H9 (cell line): ENCODE measurements around the gene RFX1. TPM values are rescaled to one million over a fixed set of nuclear protein-coding genes. Genes with fewer than 3 reads are reported as not detected.

Experiments used
- DNase-seq: peaks from one replicate; pipeline ENCODE4 v3.0.0-alpha.2; 2017
- H2AFZ ChIP-seq: one replicate; pipeline ENCODE4 v1.6.1; 2013; ENCODE audit warnings: mild to moderate bottlenecking, low read length, control low read depth, moderate library complexity
- H2AK5ac ChIP-seq: 2 replicates; pipeline ENCODE4 v1.6.1; 2013; ENCODE audit warnings: low read length, control low read depth, mixed read lengths; ENCODE audit not compliant: insufficient read length
- H2BK120ac ChIP-seq: one replicate; pipeline ENCODE4 v1.6.1; 2013; ENCODE audit warnings: low read depth, mild to moderate bottlenecking, low read length, control low read depth, inconsistent platforms; ENCODE audit not compliant: poor library complexity, severe bottlenecking
- H2BK12ac ChIP-seq: 2 replicates; pipeline ENCODE4 v1.6.1; 2013; ENCODE audit warnings: low read length, control low read depth, mixed read lengths, low read depth; ENCODE audit not compliant: insufficient read length
- H2BK15ac ChIP-seq: 2 replicates; pipeline ENCODE4 v1.6.1; 2013; ENCODE audit warnings: low read depth, low read length, control low read depth
- H2BK20ac ChIP-seq: one replicate; pipeline ENCODE4 v1.6.1; 2013; ENCODE audit warnings: low read depth, mild to moderate bottlenecking, low read length, control low read depth, inconsistent platforms; ENCODE audit not compliant: poor library complexity, severe bottlenecking
- H2BK5ac ChIP-seq: 2 replicates; pipeline ENCODE4 v1.6.1; 2013; ENCODE audit warnings: low read length, control low read depth, mixed read lengths; ENCODE audit not compliant: insufficient read length
- H3K14ac ChIP-seq: 2 replicates; pipeline ENCODE4 v1.6.1; 2013; ENCODE audit warnings: low read length, control low read depth; ENCODE audit not compliant: insufficient read depth
- H3K18ac ChIP-seq: 2 replicates; pipeline ENCODE4 v1.6.1; 2013; ENCODE audit warnings: low read depth, mild to moderate bottlenecking, mixed read lengths, low read length, control low read depth; ENCODE audit not compliant: insufficient read length
- H3K23ac ChIP-seq: 2 replicates; pipeline ENCODE4 v1.6.1; 2013; ENCODE audit warnings: low read length, control low read depth, mixed read lengths, low read depth; ENCODE audit not compliant: insufficient read length
- H3K23me2 ChIP-seq: 2 replicates; pipeline ENCODE4 v1.6.1; 2013; ENCODE audit warnings: low read depth, mild to moderate bottlenecking, mixed read lengths, low read length, control low read depth; ENCODE audit not compliant: insufficient read length, poor library complexity, severe bottlenecking
- H3K27ac ChIP-seq: 2 replicates; pipeline ENCODE4 v1.5.1; 2013; ENCODE audit warnings: low read length, control low read depth, mixed read lengths, low read depth; ENCODE audit not compliant: insufficient read length
- H3K27me3 ChIP-seq: 2 replicates; pipeline ENCODE4 v1.6.1; 2013; ENCODE audit warnings: low read length, control low read depth, inconsistent platforms; ENCODE audit not compliant: insufficient read depth
- H3K4ac ChIP-seq: 2 replicates; pipeline ENCODE4 v1.6.1; 2013; ENCODE audit warnings: low read depth, mild to moderate bottlenecking, control low read depth, inconsistent platforms, low read length, moderate library complexity
- H3K4me1 ChIP-seq: 2 replicates; pipeline ENCODE4 v1.6.1; 2013; ENCODE audit warnings: low read length, control low read depth, inconsistent platforms; ENCODE audit not compliant: insufficient read depth
- H3K4me2 ChIP-seq: 2 replicates; pipeline ENCODE4 v1.6.1; 2013; ENCODE audit warnings: low read length, control low read depth, mixed read lengths; ENCODE audit not compliant: insufficient read length, insufficient read depth
- H3K56ac ChIP-seq: 2 replicates; pipeline ENCODE4 v1.6.1; 2013; ENCODE audit warnings: low read depth, mild to moderate bottlenecking, mixed read lengths, low read length, control low read depth; ENCODE audit not compliant: insufficient read length
- H3K79me1 ChIP-seq: 2 replicates; pipeline ENCODE4 v1.6.1; 2013; ENCODE audit warnings: low read depth, mild to moderate bottlenecking, moderate library complexity, low read length, control low read depth, inconsistent platforms; ENCODE audit not compliant: insufficient read depth, poor library complexity, severe bottlenecking
- H3K79me2 ChIP-seq: 2 replicates; pipeline ENCODE4 v1.6.1; 2013; ENCODE audit warnings: low read length, control low read depth, inconsistent platforms; ENCODE audit not compliant: insufficient read depth
- H3K9ac ChIP-seq: 2 replicates; pipeline ENCODE4 v1.6.1; 2013; ENCODE audit warnings: low read length, control low read depth, mixed read lengths; ENCODE audit not compliant: insufficient read length; ENCODE audit errors: extremely low read depth
- H3K9me3 ChIP-seq: one replicate; pipeline ENCODE4 v1.6.1; 2013; ENCODE audit warnings: low read depth, low read length, inconsistent platforms; ENCODE audit not compliant: control insufficient read depth
- H3T11ph ChIP-seq: one replicate; pipeline ENCODE4 v1.6.1; 2013; ENCODE audit warnings: mild to moderate bottlenecking, low read length, control low read depth, inconsistent platforms
- H4K20me1 ChIP-seq: one replicate; pipeline ENCODE4 v1.6.1; 2013; ENCODE audit not compliant: control insufficient read depth, insufficient read length, insufficient read depth
- H4K5ac ChIP-seq: 2 replicates; pipeline ENCODE4 v1.6.1; 2013; ENCODE audit warnings: low read depth, mild to moderate bottlenecking, mixed read lengths, low read length, control low read depth; ENCODE audit not compliant: insufficient read length
- H4K8ac ChIP-seq: replicated peaks from 2 replicates; pipeline ENCODE4 v1.6.1; 2013; ENCODE audit warnings: low read length, control low read depth, mixed read lengths, low read depth; ENCODE audit not compliant: insufficient read length
- H4K91ac ChIP-seq: 2 replicates; pipeline ENCODE4 v1.6.1; 2013; ENCODE audit warnings: low read depth, mild to moderate bottlenecking, moderate library complexity, mixed read lengths, low read length, control low read depth; ENCODE audit not compliant: insufficient read length
- H3K27ac Mint-ChIP-seq, 3 experiments: 2 replicates in 2 of 3; 3 replicates in 1 of 3; pipeline ENCODE4 v1.8.0; 2020 to 2021; ENCODE audit warnings: mixed read lengths in 3 of 3, mild to moderate bottlenecking in 1 of 3, moderate library complexity in 1 of 3
- H3K27me3 Mint-ChIP-seq: 2 replicates; pipeline ENCODE4 v1.8.0; 2021; ENCODE audit warnings: low read depth, mild to moderate bottlenecking, moderate library complexity, mixed read lengths
- H3K36me3 Mint-ChIP-seq, 3 experiments: 2 replicates in 2 of 3; 3 replicates in 1 of 3; pipeline ENCODE4 v1.8.0; 2020 to 2021; ENCODE audit warnings: low read depth in 3 of 3, mixed read lengths in 3 of 3; ENCODE audit not compliant: insufficient read depth in 1 of 3
- H3K4me1 Mint-ChIP-seq, 2 experiments: 2 replicates each; pipeline ENCODE4 v1.8.0; 2020; ENCODE audit warnings: mixed read lengths in 2 of 2
- H3K4me3 Mint-ChIP-seq, 2 experiments: 2 replicates in 1 of 2; 3 replicates in 1 of 2; pipeline ENCODE4 v1.8.0; 2020 to 2021; ENCODE audit warnings: mild to moderate bottlenecking in 2 of 2, mixed read lengths in 2 of 2, moderate library complexity in 1 of 2
- H3K9me3 Mint-ChIP-seq, 2 experiments: 2 replicates in 1 of 2; 3 replicates in 1 of 2; pipeline ENCODE4 v1.8.0; 2020; ENCODE audit warnings: mild to moderate bottlenecking in 2 of 2, mixed read lengths in 2 of 2, moderate library complexity in 1 of 2
- CTCF ChIP-seq: fragments of 200-600 bp; sonication (generic); conservative IDR thresholded peaks from 3 replicates; pipeline ENCODE4 v1.8.0; 2021; ENCODE audit warnings: antibody characterized with exemption, mild to moderate bottlenecking
- WGBS: extraction: QIAGEN DNeasy Blood & Tissue Kit; methylation state at CpG from one replicate; pipeline ENCODE4 v1.1.7; 2013; ENCODE audit warnings: missing lambda C conversion rate, low lambda C conversion rate, mixed read lengths; ENCODE audit not compliant: insufficient read length; ENCODE audit errors: extremely low coverage; 5-methylcytosine and 5-hydroxymethylcytosine counted together
- total RNA-seq: library from RNA; stranded (reverse); gene quantifications from 2 replicates; pipeline ENCODE4 v1.2.1, GENCODE V29; 2021

The RFX1 gene
- total RNA-seq, 1 experiment from 2014 or later, result 21.4 TPM

- Histone ChIP-seq H2BK20ac (no peak overlapping the region), H3K23ac (no peak overlapping the region), H3K14ac (no peak overlapping the region), H3K9me3 (no peaks in the 10 kb centered on the region), H2AFZ (no peak overlapping the region), H4K20me1 (no peaks in the 10 kb centered on the region), H4K91ac (no peak overlapping the region), H4K5ac (no peak overlapping the region), H3K27me3 (no peaks in the 10 kb centered on the region), H3K4ac (no peak overlapping the region), H3K56ac (no peak overlapping the region), H4K8ac (no peak overlapping the region), H3K4me2 (no peak overlapping the region), H3K79me1 (no peaks in the 10 kb centered on the region), H3K4me1 (no peaks in the 10 kb centered on the region), H2BK5ac (no peak overlapping the region), H3K18ac (no peak overlapping the region), H2BK120ac (no peak overlapping the region), H3T11ph (no peak overlapping the region), H3K23me2 (peaks cover 13% of the 10 kb centered on the region), H3K27ac (no peak overlapping the region), H2BK15ac (no peak overlapping the region), H3K79me2 (no peaks in the 10 kb centered on the region), H2AK5ac (no peak overlapping the region), H3K9ac (no peak overlapping the region), H2BK12ac (no peak overlapping the region)
- Mint-ChIP-seq H3K27me3 (peaks cover 21% of the 10 kb centered on the region), H3K36me3 (no peaks in the 10 kb centered on the region; a peak in 1 of 7 replicates), H3K4me3 (no peak overlapping the region), H3K4me1 (peaks cover 4 to 8% of the 10 kb centered on the region in 2 experiments; a peak in 3 of 4 replicates), H3K27ac (no peak overlapping the region), H3K9me3 (no peaks in the 10 kb centered on the region)
- no CpG with 5 or more reads among the region's 2 CpGs for WGBS
- TF ChIP-seq CTCF, result no peak
- DNase-seq, result no peak
These were observed 27.8 kb upstream of the RFX1 start for GRCh38 chr19:14033946-14034345.
